ENCODE measurements around the gene ZNF468.
"Not testable (repeated sequence)": the region's sequence is repeated elsewhere in the genome, so short reads cannot be mapped to it uniquely, and the experiment has no call there.

The ZNF468 gene

DNA sequence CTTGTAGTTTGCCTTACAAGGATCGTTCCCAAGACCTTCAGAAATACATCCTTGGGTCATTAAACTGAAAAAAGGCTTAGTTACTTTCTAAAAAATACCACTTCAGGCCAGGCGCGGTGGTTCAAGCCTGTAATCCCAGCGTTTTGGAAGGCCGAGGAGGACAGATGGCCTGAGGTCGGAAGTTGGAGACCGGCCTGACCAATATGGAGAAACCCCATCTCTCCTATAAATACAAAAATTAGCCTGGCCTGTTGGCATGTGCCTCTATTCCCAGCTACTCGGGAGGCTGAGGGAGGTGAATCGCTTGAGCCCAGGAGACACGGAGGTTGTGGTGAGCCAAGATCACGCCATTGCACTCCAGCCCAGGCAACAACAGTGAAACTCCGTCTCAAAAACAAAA is 33.7 kb downstream of the ZNF468 start:
- DNase-seq: no peak

DNA sequence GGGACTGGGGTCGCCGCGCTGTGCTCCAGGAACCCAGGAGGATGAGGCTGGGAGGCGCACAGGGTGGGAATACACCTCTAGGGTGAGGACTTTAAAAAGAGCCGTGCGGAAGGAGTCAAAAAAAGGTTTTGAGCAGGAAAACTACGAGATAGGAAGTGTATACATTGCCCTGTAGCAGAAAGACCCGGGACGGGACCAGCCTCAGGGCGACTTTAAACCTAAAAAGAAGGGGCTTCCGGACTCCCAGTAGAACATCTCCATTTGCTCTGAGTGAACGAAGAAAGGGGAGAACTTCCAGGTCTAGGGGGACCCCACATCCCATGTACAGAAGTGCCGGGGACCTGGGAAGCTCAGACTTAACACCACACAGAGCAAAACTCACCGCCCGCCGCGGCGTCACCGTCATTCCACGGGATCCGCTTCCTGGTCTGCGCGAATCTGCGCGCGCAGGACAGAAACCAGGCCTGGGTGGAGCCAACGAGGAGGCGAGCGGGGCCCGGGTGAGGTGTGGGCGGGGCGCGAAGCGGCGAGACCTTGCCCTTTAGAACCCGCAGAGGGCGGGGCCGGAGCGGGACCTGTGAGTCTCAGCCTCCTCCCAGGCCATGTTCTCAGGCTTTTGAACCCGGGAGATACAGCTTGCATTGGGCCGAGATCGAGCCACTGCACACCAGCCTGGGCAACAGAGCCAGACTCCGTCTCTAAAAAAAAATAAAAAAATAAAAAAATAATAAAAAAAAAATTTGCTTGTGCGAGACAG is 36.0 kb downstream of the ZNF468 start, which contains the start of gene ZNF28:
TSS of gene ZNF28 (minus strand) at position 430 of the 757 bp plus-strand sequence. CDS start 3,675 bp downstream, outside the sequence.
- DNase-seq: peak; percentile 74

DNA sequence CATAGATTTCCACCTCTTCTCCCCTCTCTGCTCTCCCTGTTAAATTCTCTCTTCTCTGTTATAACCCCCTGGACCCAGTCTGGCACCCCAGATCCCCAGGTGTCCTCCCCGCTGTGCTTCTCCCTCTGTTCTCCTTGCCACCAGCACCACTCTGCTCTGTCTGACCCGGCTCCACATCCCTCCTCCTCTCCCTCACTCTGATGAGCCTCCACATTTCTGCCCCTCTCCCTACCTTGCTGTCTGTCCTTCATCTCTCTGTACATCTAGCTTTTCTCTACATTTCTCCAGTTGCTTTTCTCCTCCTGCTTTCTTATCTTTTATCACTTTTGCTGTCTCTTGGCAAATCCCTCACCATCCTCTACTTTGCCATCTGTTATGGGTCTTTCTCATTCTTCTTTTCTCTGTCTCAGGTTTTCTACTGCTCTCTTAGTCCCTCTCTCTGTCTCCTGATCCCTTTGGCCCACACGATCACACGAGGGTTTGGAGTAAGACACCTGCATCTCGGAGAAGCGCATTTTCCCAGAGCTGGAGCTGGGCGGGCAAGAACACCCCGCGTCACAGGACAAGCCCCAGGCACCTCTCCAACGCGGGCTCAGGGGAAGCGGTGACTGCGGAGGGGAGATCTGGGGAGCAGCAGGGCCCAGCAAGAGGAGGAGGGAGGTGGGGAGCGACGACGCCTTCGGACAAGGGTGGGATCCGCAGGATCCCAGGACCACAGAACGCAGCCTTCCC is 36.8 kb downstream of the ZNF468 start:
- peak; percentile 47 for DNase-seq

DNA sequence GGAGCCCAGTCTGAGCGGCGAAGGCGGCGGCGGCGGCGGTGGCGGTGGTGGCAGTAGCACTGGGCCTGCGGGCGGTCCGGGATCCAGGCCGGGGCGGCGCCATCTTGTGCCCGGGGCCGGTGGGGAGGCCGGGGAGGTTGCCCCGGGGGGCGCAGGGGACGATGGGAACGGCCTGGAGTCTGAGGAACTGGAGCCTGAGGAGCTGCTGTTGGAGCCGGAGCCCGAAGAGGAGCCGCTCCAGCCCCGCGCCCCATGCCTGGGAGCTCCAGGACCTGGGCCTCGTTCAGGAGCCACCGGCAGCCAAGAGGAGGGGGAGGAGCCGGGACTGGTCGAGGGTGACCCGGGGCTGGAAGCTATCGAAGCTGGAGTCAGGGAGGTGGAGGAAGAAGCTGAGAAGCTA is 47.6 kb downstream of the ZNF468 start:
- DNase-seq: no peak

DNA sequence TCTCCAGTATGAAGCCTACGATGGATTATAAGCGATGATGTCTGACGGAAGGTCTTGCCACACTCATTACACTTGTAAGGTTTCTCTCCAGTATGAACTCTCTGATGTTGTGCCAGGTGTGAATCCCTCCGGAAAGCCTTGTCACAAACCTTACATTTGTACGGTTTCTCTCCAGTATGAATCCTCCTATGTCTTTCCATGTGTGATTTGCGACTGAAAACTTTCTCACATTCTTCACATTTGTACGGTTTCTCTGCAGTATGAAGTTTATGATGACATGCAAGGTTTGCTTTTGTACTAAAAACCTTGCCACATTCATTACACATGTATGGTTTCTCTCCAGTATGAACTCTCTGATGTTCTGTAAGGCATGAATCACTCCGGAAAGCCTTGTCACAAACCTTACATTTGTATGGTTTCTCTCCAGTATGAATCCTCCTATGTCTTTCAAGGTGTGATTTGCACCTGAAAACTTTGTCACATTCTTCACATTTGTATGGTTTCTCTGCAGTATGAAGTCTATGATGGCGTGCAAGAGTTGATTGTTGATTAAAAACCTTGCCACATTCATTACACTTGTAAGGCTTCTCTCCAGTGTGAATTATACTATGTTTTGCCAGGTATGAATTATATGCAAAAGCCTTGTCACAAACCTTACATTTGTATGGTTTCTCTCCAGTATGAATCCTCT is 57.3 kb downstream of the ZNF468 start:
- DNase-seq: not testable (repeated sequence)

DNA sequence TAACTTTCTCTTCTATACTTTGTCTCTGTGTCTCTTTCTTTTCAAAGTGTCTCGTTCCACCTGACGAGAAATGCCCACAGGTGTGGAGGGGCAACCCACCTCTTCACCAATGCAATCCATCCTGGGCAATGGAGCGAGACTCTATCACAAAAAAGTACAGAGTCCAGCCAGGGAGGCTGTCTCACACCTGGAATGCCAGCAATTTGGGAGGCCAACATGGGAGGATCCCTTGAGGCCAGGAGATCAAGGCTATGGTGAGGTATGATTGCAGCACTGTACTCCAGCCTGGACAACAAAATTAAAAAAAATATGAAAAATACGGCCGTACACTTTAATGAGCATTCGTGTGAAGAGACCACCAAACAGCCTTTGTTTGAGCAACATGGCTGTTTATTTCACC is 68.0 kb downstream of the ZNF468 start:
- DNase-seq: no peak
